ENCODE measurements around the gene SLC9C2.

DNA sequence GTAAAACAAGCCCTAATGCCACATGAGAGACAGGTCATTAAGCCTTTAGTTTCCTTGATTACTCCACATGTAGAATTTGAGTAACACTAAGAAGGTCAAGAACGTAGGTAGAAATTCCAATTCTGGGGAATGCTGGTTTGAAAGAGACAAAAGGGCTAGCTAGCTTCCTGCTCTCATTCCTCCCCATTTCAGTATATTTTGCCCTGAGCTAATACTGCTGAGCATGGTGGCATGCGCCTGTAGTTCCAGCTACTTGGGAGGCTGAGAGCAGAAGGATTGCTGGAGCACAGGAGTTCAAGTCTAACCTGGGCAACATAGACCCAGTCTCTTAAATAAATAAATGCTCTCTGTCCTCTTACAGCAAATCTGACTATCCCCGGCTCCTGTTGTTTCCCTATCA lies 112.9 kb downstream of the SLC9C2 start:
- TF ChIP-seq, protein P1, sequence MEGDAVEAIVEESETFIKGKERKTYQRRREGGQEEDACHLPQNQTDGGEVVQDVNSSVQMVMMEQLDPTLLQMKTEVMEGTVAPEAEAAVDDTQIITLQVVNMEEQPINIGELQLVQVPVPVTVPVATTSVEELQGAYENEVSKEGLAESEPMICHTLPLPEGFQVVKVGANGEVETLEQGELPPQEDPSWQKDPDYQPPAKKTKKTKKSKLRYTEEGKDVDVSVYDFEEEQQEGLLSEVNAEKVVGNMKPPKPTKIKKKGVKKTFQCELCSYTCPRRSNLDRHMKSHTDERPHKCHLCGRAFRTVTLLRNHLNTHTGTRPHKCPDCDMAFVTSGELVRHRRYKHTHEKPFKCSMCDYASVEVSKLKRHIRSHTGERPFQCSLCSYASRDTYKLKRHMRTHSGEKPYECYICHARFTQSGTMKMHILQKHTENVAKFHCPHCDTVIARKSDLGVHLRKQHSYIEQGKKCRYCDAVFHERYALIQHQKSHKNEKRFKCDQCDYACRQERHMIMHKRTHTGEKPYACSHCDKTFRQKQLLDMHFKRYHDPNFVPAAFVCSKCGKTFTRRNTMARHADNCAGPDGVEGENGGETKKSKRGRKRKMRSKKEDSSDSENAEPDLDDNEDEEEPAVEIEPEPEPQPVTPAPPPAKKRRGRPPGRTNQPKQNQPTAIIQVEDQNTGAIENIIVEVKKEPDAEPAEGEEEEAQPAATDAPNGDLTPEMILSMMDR (IDR thresholded peaks at IDR 0.05), result no peak
- TF ChIP-seq REST (IDR thresholded peaks at IDR 0.05; ENCODE audit: insufficient read depth in 1 of 2, low read depth in 2 of 2, low read length in 1 of 2) (no peak), POLR2AphosphoS5 (IDR thresholded peaks at IDR 0.05; ENCODE audit: low read depth, low read length) (no peak), SIN3A (IDR thresholded peaks at IDR 0.05; ENCODE audit: borderline replicate concordance, insufficient read depth, low read depth, low read length) (no peak)

Data from Panc1 (cell line).